Fibroblast of lung (primary cell): Measurements from ENCODE around the gene RGS14. TPM values are rescaled to one million over a fixed set of nuclear protein-coding genes. Genes with fewer than 3 reads are reported as not detected.

Source experiments
- DNase-seq, 2 donors: peaks; one replicate each; pipeline versions ENCODE4 v3.0.0 to v3.0.0-alpha.2; 2010; ENCODE audit warnings: low read depth in 2 of 2
- H2AFZ ChIP-seq: 2 replicates; pipeline ENCODE4 v1.5.1; 2012; ENCODE audit warnings: low read length, control low read depth, inconsistent platforms
- H3K27ac ChIP-seq: 2 replicates; pipeline ENCODE4 v1.5.1; 2011; ENCODE audit warnings: low read length, control low read depth; ENCODE audit not compliant: insufficient read depth
- H3K27me3 ChIP-seq: 2 replicates; pipeline ENCODE4 v1.5.1; 2011; ENCODE audit warnings: mild to moderate bottlenecking, low read length; ENCODE audit not compliant: control insufficient read depth, insufficient read depth
- H3K36me3 ChIP-seq: 2 replicates; pipeline ENCODE4 v1.5.1; 2011; ENCODE audit warnings: low read length; ENCODE audit not compliant: control insufficient read depth, insufficient read depth
- H3K4me1 ChIP-seq: 2 replicates; pipeline ENCODE4 v1.5.1; 2011; ENCODE audit warnings: low read length; ENCODE audit not compliant: control insufficient read depth, insufficient read depth; ENCODE audit errors: extremely low read depth
- H3K4me2 ChIP-seq: 2 replicates; pipeline ENCODE4 v1.5.1; 2011; ENCODE audit warnings: low read length, control low read depth; ENCODE audit not compliant: insufficient read depth; ENCODE audit errors: extremely low read depth
- H3K4me3 ChIP-seq, 4 experiments: fragments of 200-600 bp in 1 of 4; sonication (generic) in 1 of 4; replicated peaks in 1 of 4; 2 replicates each; pipeline ENCODE4 v1.5.1; 2011 to 2016; ENCODE audit warnings: low read length in 4 of 4, low read depth in 3 of 4, mild to moderate bottlenecking in 3 of 4, control low read depth in 2 of 4, inconsistent platforms in 1 of 4, mixed read lengths in 1 of 4; ENCODE audit not compliant: insufficient read depth in 1 of 4; ENCODE audit errors: control extremely low read depth in 1 of 4
- H3K79me2 ChIP-seq: 2 replicates; pipeline ENCODE4 v1.5.1; 2012; ENCODE audit warnings: mild to moderate bottlenecking, low read length, inconsistent platforms; ENCODE audit not compliant: control insufficient read depth, insufficient read depth
- H3K9ac ChIP-seq: 2 replicates; pipeline ENCODE4 v1.5.1; 2011; ENCODE audit warnings: mild to moderate bottlenecking, low read length, control low read depth; ENCODE audit not compliant: insufficient read depth
- H3K9me3 ChIP-seq: 2 replicates; pipeline ENCODE4 v1.5.1; 2012; ENCODE audit warnings: low read depth, low read length; ENCODE audit not compliant: control insufficient read depth, insufficient read depth
- H4K20me1 ChIP-seq: 2 replicates; pipeline ENCODE4 v1.5.1; 2011; ENCODE audit warnings: low read length; ENCODE audit not compliant: control insufficient read depth, insufficient read depth; ENCODE audit errors: extremely low read depth
- EZH2 ChIP-seq: IDR thresholded peaks from 2 replicates; pipeline ENCODE4 v1.5.1; 2012; ENCODE audit warnings: low read length, control low read depth, mild to moderate bottlenecking; ENCODE audit errors: missing control alignments
- polyA plus RNA-seq, 2 donors: library from polyadenylated mRNA; depleted of rRNA in 1 of 2; stranded (reverse) in 1 of 2; unstranded in 1 of 2; fragments of >200 nt; gene quantifications; 2 replicates each; pipeline ENCODE4 v1.2.1, GENCODE V29; 2011 to 2012; ENCODE audit warnings: missing spikeins in 1 of 2
- total RNA-seq: library from RNA; depleted of rRNA; stranded (reverse); fragments of >200 nt; gene quantifications from 2 replicates; pipeline ENCODE4 v1.2.1, GENCODE V29; 2014
- TF ChIP-seq, protein P1 (sequence below), 2 donors: IDR thresholded peaks in 1 of 2; conservative IDR thresholded peaks in 1 of 2; 1 replicate in 1 of 2; 2 replicates in 1 of 2; pipeline ENCODE4 v1.5.1; 2011 to 2012; ENCODE audit warnings: low read length in 2 of 2, control low read depth in 1 of 2, inconsistent platforms in 1 of 2, low read depth in 1 of 2, mild to moderate bottlenecking in 1 of 2

The RGS14 gene
- total and polyA plus RNA-seq, 2 donors (not counting 1 experiment from before 2014, with no cell fraction given), result 2.5 to 4.1 TPM

DNA sequence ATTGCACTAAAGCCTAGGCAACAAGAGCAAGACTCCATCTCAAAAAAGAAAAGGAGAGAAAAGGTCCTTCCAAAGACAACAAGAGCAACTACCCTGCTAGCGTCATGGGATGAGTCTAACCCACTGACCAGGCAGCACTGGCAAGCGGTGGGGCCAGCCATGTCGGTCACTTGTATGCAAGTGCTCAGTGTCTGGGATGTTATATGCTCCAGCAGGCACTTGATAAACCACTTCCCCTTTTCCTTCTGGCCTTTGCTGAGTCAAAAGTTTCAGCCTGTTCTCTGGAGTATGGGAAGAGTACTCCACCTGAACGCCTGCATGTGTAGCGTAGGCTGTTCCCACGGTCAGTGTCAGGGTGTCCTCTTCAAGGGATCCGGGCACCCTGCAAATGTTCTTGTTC lies 36.8 kb upstream of the RGS14 start:
- no peak overlapping the region for H3K4me3 ChIP-seq
- TF ChIP-seq, protein P1, sequence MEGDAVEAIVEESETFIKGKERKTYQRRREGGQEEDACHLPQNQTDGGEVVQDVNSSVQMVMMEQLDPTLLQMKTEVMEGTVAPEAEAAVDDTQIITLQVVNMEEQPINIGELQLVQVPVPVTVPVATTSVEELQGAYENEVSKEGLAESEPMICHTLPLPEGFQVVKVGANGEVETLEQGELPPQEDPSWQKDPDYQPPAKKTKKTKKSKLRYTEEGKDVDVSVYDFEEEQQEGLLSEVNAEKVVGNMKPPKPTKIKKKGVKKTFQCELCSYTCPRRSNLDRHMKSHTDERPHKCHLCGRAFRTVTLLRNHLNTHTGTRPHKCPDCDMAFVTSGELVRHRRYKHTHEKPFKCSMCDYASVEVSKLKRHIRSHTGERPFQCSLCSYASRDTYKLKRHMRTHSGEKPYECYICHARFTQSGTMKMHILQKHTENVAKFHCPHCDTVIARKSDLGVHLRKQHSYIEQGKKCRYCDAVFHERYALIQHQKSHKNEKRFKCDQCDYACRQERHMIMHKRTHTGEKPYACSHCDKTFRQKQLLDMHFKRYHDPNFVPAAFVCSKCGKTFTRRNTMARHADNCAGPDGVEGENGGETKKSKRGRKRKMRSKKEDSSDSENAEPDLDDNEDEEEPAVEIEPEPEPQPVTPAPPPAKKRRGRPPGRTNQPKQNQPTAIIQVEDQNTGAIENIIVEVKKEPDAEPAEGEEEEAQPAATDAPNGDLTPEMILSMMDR (conservative IDR thresholded peaks at IDR 0.05 in 1 of 2, IDR thresholded peaks at IDR 0.05 in 1 of 2; ENCODE audit: low read depth in 1 of 2, low read length in 2 of 2), result no peak
- no peak for TF ChIP-seq EZH2
- H3K4me1 ChIP-seq, result peaks cover 3% of the 10 kb centered on the region
- H3K36me3 ChIP-seq, result no peaks in the 10 kb centered on the region
- H3K79me2 ChIP-seq, result no peaks in the 10 kb centered on the region
- H3K27me3 ChIP-seq, result no peaks in the 10 kb centered on the region
- H4K20me1 ChIP-seq, result no peaks in the 10 kb centered on the region
- no peak overlapping the region for H2AFZ ChIP-seq
- H3K27ac ChIP-seq, result no peak overlapping the region
- no peak overlapping the region for H3K4me2 ChIP-seq
- H3K9me3 ChIP-seq, result no peaks in the 10 kb centered on the region
- no peak for DNase-seq
- no peak overlapping the region for H3K9ac ChIP-seq

DNA sequence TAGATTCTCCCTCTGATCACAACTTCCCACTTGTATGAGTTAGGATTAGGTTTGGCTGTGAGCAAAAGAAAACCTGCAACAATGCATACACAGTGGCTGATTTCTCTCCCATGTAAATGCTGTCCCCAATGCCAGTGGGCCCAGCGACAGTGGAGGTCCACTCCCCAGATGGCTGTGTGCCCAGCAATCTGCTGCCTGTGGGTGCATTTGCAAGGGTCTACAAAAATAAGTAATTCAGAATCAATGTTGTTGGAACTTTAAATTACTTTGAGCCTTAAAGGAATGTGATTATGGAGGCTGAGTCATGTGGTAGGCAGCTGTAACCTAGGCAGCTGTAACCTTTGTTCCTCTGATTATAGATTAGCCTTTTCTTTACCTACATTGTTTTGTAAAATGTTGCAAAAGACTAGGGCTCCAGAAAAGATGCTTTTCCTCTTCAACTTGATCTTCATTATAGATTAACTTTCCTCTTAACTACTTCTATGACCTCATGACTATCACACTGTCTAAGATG lies 31.8 kb upstream of the RGS14 start:
- Histone ChIP-seq H3K4me2 (peak overlapping the region; percentile 57), H4K20me1 (no peaks in the 10 kb centered on the region), H2AFZ (no peak overlapping the region), H3K9me3 (no peaks in the 10 kb centered on the region), H3K27ac (no peak overlapping the region), H3K79me2 (no peaks in the 10 kb centered on the region), H3K27me3 (no peaks in the 10 kb centered on the region), H3K4me1 (peaks cover 9% of the 10 kb centered on the region), H3K4me3 (no peak overlapping the region), H3K9ac (no peak overlapping the region), H3K36me3 (peaks cover 6% of the 10 kb centered on the region)
- DNase-seq, result peak in 1 of 2 donors; percentile 20
- TF ChIP-seq, protein P1 (conservative IDR thresholded peaks at IDR 0.05 in 1 of 2, IDR thresholded peaks at IDR 0.05 in 1 of 2; ENCODE audit: low read depth in 1 of 2, low read length in 2 of 2), result no peak
- no peak for TF ChIP-seq EZH2

- Histone ChIP-seq H3K4me1 (peaks cover 9% of the 10 kb centered on the region), H3K4me3 (no peak overlapping the region), H3K27ac (peak overlapping the region; percentile 81), H3K27me3 (no peaks in the 10 kb centered on the region), H3K9me3 (no peaks in the 10 kb centered on the region), H2AFZ (no peak overlapping the region), H3K36me3 (peaks cover 14% of the 10 kb centered on the region), H3K4me2 (peak overlapping the region; percentile 59), H4K20me1 (no peaks in the 10 kb centered on the region), H3K9ac (no peak overlapping the region), H3K79me2 (no peaks in the 10 kb centered on the region)
- TF ChIP-seq, protein P1 (conservative IDR thresholded peaks at IDR 0.05 in 1 of 2, IDR thresholded peaks at IDR 0.05 in 1 of 2; ENCODE audit: low read depth in 1 of 2, low read length in 2 of 2), result no peak
- TF ChIP-seq EZH2, result no peak
- peak; percentile 51 to 80 for DNase-seq
These were observed 29.9 kb upstream of the RGS14 start for GRCh38 chr5:177327539-177328522.
